H1 (cell line): ENCODE measurements around the gene NUDT4B.
"Not testable (repeated sequence)": the region's sequence is repeated elsewhere in the genome, so short reads cannot be mapped to it uniquely, and the experiment has no call there.

Experiments
- BACH1 ChIP-seq: IDR thresholded peaks from 2 replicates; pipeline ENCODE4 v1.6.1; 2012; ENCODE audit warnings: low read length, improper control_type of control experiment
- CBX8 ChIP-seq: fragments of 300-800, 300-1000 bp; sonication (generic); IDR thresholded peaks from 2 replicates; pipeline ENCODE4 v1.7.1; 2016; ENCODE audit warnings: low read depth, low read length, borderline replicate concordance
- CHD1 ChIP-seq: IDR thresholded peaks from 2 replicates; pipeline ENCODE4 v1.6.1; 2012; ENCODE audit warnings: low read depth, low read length, improper control_type of control experiment
- HDAC2 ChIP-seq, 2 experiments: fragments of 300-600 bp in 1 of 2; sonication (generic) in 1 of 2; IDR thresholded peaks; 2 replicates each; pipeline ENCODE4 v1.6.1; 2011 to 2012; ENCODE audit warnings: low read depth in 2 of 2, low read length in 2 of 2, mild to moderate bottlenecking in 2 of 2, moderate library complexity in 2 of 2, borderline replicate concordance in 1 of 2, inconsistent platforms in 1 of 2
- PHF8 ChIP-seq: fragments of 200-600 bp; sonication (generic); conservative IDR thresholded peaks from 2 replicates; pipeline ENCODE4 v1.7.1; 2012; ENCODE audit warnings: low read depth, mild to moderate bottlenecking, inconsistent platforms, low read length, moderate library complexity
- POLR2A ChIP-seq, 2 experiments: IDR thresholded peaks; 1 replicate in 1 of 2; 2 replicates in 1 of 2; pipeline ENCODE4 v1.6.1; 2011; ENCODE audit warnings: low read depth in 2 of 2, low read length in 2 of 2, mild to moderate bottlenecking in 2 of 2; ENCODE audit errors: control extremely low read depth in 1 of 2
- POLR2AphosphoS5 ChIP-seq: IDR thresholded peaks from 2 replicates; pipeline ENCODE4 v1.6.1; 2011; ENCODE audit warnings: low read depth, low read length
- SP1 ChIP-seq: IDR thresholded peaks from 2 replicates; pipeline ENCODE4 v1.6.1; 2011; ENCODE audit warnings: low read depth, low read length
- TCF12 ChIP-seq: IDR thresholded peaks from 2 replicates; pipeline ENCODE4 v1.6.1; 2011; ENCODE audit warnings: low read depth, mild to moderate bottlenecking, low read length
- YY1 ChIP-seq: IDR thresholded peaks from 2 replicates; pipeline ENCODE4 v1.6.1; 2011; ENCODE audit warnings: low read depth, mild to moderate bottlenecking, low read length
- ZNF274 ChIP-seq: IDR thresholded peaks from 2 replicates; pipeline ENCODE4 v1.7.0; 2012; ENCODE audit warnings: low read length, borderline replicate concordance; ENCODE audit errors: extremely low read depth
- TF ChIP-seq, protein P1 (sequence below), 3 experiments: IDR thresholded peaks; 1 replicate in 2 of 3; 2 replicates in 1 of 3; pipeline versions ENCODE4 v1.5.1 to v1.6.1; 2011; ENCODE audit warnings: low read length in 3 of 3, mild to moderate bottlenecking in 3 of 3, inconsistent platforms in 2 of 3, low read depth in 1 of 3, moderate library complexity in 1 of 3; ENCODE audit not compliant: insufficient read depth in 1 of 3; ENCODE audit errors: control extremely low read depth in 1 of 3
- TF ChIP-seq, protein P2 (sequence below): IDR thresholded peaks from 2 replicates; pipeline ENCODE4 v1.6.1; 2011; ENCODE audit warnings: low read depth, mild to moderate bottlenecking, low read length; ENCODE audit not compliant: insufficient read depth
- TF ChIP-seq, protein P3 (sequence below): fragments of 300-600 bp; sonication (generic); IDR thresholded peaks from 2 replicates; pipeline ENCODE4 v1.7.1; 2012; ENCODE audit warnings: low read length, moderate library complexity, mild to moderate bottlenecking, inconsistent platforms; ENCODE audit not compliant: insufficient replicate concordance

DNA sequence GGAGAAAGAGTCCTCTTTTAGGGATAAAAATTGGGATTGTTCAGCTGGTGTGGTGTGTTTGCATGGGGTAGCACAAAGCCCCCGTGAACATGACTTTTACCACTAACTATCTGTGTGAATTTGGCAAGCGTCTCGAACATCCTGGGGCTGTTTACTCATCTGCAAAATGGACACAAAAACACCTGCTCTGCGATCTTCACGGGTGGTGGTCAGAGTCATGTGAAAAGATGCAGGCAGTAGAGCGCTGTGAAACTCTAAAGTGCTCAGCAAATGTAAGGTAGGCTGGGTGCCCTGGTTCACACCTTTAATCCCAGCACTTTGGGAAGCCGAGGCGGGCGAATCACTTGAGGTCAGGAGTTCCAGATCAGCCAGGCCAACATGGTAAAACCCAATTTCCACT is 27.7 kb upstream of the NUDT4B start:
- TF ChIP-seq HDAC2 (IDR thresholded peaks at IDR 0.05; ENCODE audit: borderline replicate concordance in 1 of 2, low read depth in 2 of 2, low read length in 2 of 2); POLR2AphosphoS5; TCF12; BACH1; CHD1; CBX8; PHF8; POLR2A (IDR thresholded peaks at IDR 0.05; ENCODE audit: control extremely low read depth in 1 of 2, low read depth in 2 of 2, low read length in 2 of 2); YY1; ZNF274; SP1: not testable (repeated sequence)
- TF ChIP-seq, protein P1, sequence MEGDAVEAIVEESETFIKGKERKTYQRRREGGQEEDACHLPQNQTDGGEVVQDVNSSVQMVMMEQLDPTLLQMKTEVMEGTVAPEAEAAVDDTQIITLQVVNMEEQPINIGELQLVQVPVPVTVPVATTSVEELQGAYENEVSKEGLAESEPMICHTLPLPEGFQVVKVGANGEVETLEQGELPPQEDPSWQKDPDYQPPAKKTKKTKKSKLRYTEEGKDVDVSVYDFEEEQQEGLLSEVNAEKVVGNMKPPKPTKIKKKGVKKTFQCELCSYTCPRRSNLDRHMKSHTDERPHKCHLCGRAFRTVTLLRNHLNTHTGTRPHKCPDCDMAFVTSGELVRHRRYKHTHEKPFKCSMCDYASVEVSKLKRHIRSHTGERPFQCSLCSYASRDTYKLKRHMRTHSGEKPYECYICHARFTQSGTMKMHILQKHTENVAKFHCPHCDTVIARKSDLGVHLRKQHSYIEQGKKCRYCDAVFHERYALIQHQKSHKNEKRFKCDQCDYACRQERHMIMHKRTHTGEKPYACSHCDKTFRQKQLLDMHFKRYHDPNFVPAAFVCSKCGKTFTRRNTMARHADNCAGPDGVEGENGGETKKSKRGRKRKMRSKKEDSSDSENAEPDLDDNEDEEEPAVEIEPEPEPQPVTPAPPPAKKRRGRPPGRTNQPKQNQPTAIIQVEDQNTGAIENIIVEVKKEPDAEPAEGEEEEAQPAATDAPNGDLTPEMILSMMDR (IDR thresholded peaks at IDR 0.05; ENCODE audit: control extremely low read depth in 1 of 3, insufficient read depth in 1 of 3, low read depth in 1 of 3, low read length in 3 of 3) = not testable (repeated sequence)
- TF ChIP-seq, protein P2, sequence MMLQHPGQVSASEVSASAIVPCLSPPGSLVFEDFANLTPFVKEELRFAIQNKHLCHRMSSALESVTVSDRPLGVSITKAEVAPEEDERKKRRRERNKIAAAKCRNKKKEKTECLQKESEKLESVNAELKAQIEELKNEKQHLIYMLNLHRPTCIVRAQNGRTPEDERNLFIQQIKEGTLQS = not testable (repeated sequence)
- TF ChIP-seq, protein P3, sequence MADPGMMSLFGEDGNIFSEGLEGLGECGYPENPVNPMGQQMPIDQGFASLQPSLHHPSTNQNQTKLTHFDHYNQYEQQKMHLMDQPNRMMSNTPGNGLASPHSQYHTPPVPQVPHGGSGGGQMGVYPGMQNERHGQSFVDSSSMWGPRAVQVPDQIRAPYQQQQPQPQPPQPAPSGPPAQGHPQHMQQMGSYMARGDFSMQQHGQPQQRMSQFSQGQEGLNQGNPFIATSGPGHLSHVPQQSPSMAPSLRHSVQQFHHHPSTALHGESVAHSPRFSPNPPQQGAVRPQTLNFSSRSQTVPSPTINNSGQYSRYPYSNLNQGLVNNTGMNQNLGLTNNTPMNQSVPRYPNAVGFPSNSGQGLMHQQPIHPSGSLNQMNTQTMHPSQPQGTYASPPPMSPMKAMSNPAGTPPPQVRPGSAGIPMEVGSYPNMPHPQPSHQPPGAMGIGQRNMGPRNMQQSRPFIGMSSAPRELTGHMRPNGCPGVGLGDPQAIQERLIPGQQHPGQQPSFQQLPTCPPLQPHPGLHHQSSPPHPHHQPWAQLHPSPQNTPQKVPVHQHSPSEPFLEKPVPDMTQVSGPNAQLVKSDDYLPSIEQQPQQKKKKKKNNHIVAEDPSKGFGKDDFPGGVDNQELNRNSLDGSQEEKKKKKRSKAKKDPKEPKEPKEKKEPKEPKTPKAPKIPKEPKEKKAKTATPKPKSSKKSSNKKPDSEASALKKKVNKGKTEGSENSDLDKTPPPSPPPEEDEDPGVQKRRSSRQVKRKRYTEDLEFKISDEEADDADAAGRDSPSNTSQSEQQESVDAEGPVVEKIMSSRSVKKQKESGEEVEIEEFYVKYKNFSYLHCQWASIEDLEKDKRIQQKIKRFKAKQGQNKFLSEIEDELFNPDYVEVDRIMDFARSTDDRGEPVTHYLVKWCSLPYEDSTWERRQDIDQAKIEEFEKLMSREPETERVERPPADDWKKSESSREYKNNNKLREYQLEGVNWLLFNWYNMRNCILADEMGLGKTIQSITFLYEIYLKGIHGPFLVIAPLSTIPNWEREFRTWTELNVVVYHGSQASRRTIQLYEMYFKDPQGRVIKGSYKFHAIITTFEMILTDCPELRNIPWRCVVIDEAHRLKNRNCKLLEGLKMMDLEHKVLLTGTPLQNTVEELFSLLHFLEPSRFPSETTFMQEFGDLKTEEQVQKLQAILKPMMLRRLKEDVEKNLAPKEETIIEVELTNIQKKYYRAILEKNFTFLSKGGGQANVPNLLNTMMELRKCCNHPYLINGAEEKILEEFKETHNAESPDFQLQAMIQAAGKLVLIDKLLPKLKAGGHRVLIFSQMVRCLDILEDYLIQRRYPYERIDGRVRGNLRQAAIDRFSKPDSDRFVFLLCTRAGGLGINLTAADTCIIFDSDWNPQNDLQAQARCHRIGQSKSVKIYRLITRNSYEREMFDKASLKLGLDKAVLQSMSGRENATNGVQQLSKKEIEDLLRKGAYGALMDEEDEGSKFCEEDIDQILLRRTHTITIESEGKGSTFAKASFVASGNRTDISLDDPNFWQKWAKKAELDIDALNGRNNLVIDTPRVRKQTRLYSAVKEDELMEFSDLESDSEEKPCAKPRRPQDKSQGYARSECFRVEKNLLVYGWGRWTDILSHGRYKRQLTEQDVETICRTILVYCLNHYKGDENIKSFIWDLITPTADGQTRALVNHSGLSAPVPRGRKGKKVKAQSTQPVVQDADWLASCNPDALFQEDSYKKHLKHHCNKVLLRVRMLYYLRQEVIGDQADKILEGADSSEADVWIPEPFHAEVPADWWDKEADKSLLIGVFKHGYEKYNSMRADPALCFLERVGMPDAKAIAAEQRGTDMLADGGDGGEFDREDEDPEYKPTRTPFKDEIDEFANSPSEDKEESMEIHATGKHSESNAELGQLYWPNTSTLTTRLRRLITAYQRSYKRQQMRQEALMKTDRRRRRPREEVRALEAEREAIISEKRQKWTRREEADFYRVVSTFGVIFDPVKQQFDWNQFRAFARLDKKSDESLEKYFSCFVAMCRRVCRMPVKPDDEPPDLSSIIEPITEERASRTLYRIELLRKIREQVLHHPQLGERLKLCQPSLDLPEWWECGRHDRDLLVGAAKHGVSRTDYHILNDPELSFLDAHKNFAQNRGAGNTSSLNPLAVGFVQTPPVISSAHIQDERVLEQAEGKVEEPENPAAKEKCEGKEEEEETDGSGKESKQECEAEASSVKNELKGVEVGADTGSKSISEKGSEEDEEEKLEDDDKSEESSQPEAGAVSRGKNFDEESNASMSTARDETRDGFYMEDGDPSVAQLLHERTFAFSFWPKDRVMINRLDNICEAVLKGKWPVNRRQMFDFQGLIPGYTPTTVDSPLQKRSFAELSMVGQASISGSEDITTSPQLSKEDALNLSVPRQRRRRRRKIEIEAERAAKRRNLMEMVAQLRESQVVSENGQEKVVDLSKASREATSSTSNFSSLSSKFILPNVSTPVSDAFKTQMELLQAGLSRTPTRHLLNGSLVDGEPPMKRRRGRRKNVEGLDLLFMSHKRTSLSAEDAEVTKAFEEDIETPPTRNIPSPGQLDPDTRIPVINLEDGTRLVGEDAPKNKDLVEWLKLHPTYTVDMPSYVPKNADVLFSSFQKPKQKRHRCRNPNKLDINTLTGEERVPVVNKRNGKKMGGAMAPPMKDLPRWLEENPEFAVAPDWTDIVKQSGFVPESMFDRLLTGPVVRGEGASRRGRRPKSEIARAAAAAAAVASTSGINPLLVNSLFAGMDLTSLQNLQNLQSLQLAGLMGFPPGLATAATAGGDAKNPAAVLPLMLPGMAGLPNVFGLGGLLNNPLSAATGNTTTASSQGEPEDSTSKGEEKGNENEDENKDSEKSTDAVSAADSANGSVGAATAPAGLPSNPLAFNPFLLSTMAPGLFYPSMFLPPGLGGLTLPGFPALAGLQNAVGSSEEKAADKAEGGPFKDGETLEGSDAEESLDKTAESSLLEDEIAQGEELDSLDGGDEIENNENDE = not testable (repeated sequence)
